ENCODE data around the gene DRD2.

DNA sequence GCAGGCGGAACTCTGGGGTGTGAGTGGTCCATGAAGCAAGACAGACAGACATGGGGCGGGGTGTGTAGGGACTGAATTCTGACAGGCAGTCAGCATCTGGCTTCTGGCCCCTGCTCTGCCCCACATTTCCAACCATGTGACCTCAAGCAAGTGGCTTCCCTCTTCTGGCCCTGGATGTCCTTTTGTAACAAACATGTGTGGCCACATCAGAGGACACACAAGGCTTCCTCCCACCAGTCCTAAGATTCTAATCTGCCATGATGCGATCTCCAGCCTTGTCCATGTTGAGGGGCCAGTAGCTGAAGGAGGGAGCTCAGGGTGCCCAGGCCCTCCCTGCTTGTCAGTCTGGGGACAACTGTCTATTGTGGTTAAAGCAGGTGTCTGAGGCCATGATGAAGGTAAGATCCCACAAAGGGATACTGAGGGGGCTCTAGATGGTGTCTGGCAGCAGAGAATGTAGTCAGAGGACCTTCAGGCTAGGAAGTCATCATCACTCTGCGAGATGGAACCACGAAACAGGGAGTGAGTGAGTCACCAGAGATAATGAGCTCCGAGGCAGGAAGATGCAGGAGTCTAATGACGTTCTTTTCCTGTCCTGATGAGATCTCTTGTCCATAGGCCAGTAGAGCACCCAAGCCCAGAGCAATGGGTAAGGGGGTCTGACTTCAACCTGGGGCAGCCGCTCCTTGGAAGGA lies 27.4 kb downstream of the DRD2 start:
- TF ChIP-seq, protein P1, sequence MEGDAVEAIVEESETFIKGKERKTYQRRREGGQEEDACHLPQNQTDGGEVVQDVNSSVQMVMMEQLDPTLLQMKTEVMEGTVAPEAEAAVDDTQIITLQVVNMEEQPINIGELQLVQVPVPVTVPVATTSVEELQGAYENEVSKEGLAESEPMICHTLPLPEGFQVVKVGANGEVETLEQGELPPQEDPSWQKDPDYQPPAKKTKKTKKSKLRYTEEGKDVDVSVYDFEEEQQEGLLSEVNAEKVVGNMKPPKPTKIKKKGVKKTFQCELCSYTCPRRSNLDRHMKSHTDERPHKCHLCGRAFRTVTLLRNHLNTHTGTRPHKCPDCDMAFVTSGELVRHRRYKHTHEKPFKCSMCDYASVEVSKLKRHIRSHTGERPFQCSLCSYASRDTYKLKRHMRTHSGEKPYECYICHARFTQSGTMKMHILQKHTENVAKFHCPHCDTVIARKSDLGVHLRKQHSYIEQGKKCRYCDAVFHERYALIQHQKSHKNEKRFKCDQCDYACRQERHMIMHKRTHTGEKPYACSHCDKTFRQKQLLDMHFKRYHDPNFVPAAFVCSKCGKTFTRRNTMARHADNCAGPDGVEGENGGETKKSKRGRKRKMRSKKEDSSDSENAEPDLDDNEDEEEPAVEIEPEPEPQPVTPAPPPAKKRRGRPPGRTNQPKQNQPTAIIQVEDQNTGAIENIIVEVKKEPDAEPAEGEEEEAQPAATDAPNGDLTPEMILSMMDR (IDR thresholded peaks at IDR 0.05), result no peak
- no peak for TF ChIP-seq POLR2A (IDR thresholded peaks at IDR 0.05)

All from upper lobe of left lung (tissue), 4 donors.